ENCODE data around the gene COL15A1.

GRCh38 chr9:99113414-99114048, 169.8 kb downstream of the COL15A1 start:
- TF ChIP-seq CTCF (conservative IDR thresholded peaks at IDR 0.05 in 1 of 2, IDR thresholded peaks at IDR 0.05 in 1 of 2; ENCODE audit: extremely low read depth in 1 of 2, insufficient read depth in 1 of 2, low read depth in 1 of 2, low read length in 2 of 2) (no peak), EZH2 (IDR thresholded peaks at IDR 0.05; ENCODE audit: borderline replicate concordance, low read length) (no peak)
